Heart right ventricle (tissue), 16 donors: ENCODE data around the gene PSMA2. TPM values are rescaled to one million over a fixed set of nuclear protein-coding genes. Genes with fewer than 3 reads are reported as not detected.
A peak's percentile ranks its signal among the peaks of the same experiment; 100 is the strongest.

Experiments used
- ATAC-seq, 8 donors: fragments of 200-7000 bp; cut with Tn5 transposase; one replicate each; pipeline ENCODE4 v1.9.1; 2020; ENCODE audit warnings: mild to moderate bottlenecking in 8 of 8, moderate library complexity in 8 of 8, moderate number of reproducible peaks in 1 of 8
- DNase-seq, 2 donors: peaks; one replicate each; pipeline ENCODE4 v3.0.0-alpha.2; 2020
- H3K27ac ChIP-seq, 10 donors: fragments of 200-600 bp; sonication (generic) in 2 of 10; one replicate each; pipeline versions ENCODE4 v1.5.0 to v1.8.0; 2020 to 2022; ENCODE audit warnings: mild to moderate bottlenecking in 3 of 10
- H3K27me3 ChIP-seq, 7 donors: fragments of 200-600 bp; one replicate each; pipeline ENCODE4 v1.8.0; 2021 to 2022; ENCODE audit warnings: mild to moderate bottlenecking in 2 of 7
- H3K36me3 ChIP-seq, 9 donors: fragments of 200-600 bp; sonication (generic) in 1 of 9; one replicate each; pipeline versions ENCODE4 v1.5.0 to v1.8.0; 2020 to 2022; ENCODE audit warnings: mild to moderate bottlenecking in 2 of 9
- H3K4me1 ChIP-seq, 9 donors: fragments of 200-600 bp; sonication (generic) in 1 of 9; one replicate each; pipeline versions ENCODE4 v1.5.0 to v1.8.0; 2020 to 2022; ENCODE audit warnings: mild to moderate bottlenecking in 4 of 9
- H3K4me3 ChIP-seq, 10 donors: fragments of 200-600 bp; sonication (generic) in 2 of 10; one replicate each; pipeline versions ENCODE4 v1.5.0 to v1.8.0; 2020 to 2022; ENCODE audit warnings: mild to moderate bottlenecking in 7 of 10, moderate library complexity in 2 of 10
- H3K9me3 ChIP-seq, 11 donors: fragments of 200-600 bp in 10 of 11; sonication (generic) in 2 of 11; one replicate each; pipeline versions ENCODE4 v1.5.0 to v1.8.0; 2013 to 2022; ENCODE audit warnings: mild to moderate bottlenecking in 2 of 11, control low read depth in 1 of 11, moderate library complexity in 1 of 11
- WGBS, 2 donors: extraction: QIAGEN DNeasy Blood & Tissue Kit; methylation state at CpG; one replicate each; pipeline ENCODE4 v1.1.7; 2013; ENCODE audit warnings: inconsistent platforms in 1 of 2; 5-methylcytosine and 5-hydroxymethylcytosine counted together
- intact Hi-C, 10 donors: fragments of 100-400 bp; cut with DNase I; formaldehyde crosslinking; loops; one replicate each; pipeline versions ENCODE4 v1.11.1 to v1.14.2; 2022
- polyA plus RNA-seq, 2 donors: library from polyadenylated mRNA; stranded (reverse); fragments of 200-250 nt; gene quantifications; one replicate each; pipeline ENCODE4 v1.2.3, GENCODE V29; 2013
- total RNA-seq, 10 donors: library from RNA; stranded (reverse); fragmentation: NEBNext Ultra II Directional in 3 of 10; extraction: Animal tissue kit (Norgen Biotek cat#: 25700) in 3 of 10; gene quantifications; one replicate each; pipeline versions ENCODE4 v1.2.1 to v1.2.4, GENCODE V29; 2021 to 2023
- TF ChIP-seq, protein P1 (sequence below), 9 donors: fragments of 200-600 bp; sonication (generic) in 2 of 9; IDR thresholded peaks; one replicate each; pipeline versions ENCODE4 v1.5.0 to v1.8.0; 2021 to 2022; ENCODE audit warnings: antibody characterized with exemption in 9 of 9, mild to moderate bottlenecking in 5 of 9, moderate library complexity in 1 of 9
- donor health status: Arrhythmogenic right ventricular cardiomyopathy.
- donor health status: ischemic (EF 13 %, LVEDD 7.1; RV severe dilation, severe dysfunction).
- donor health status: healthy with polysubstance abuse.
- donor health status: DM: no; HTN: yes; CAD: no.
- donor health status: DM: no; HTN: no; CAD: no.
- donor health status: ischemic (EF 25% LVEDD 6.9; RV normal size, moderate dysfunction).
- donor health status: ischemic (EF 25% LVEDD 5.7; RV mildly dilated, moderate dysfunction).
- donor health status: healthy.
- donor health status: DM: yes; HTN: yes; CAD: no.
- donor health status: Ischemic cardiomyopathy.
- donor health status: ischemic (EF 35%, LVEDD 5.7; RV mildly dilated, moderate dysfunction).
- donor health status: nonischemic (EF 11% LVEDD 7.7; RV severe dilation, severe dysfunction).
- donor health status: DM: yes; HTN: yes; CAD: no.
- donor health status: PGD.
- donor health status: ischemic (EF 29% LVEDD 5.4; RV normal size, mild dysfunction).
- donor health status: nonischemic (EF 23%, LVEDD 6.1; RV moderate dilation, normal function).

Gene PSMA2
- total and polyA plus RNA-seq, 12 donors, result 32.4 to 154 (median 77.1) TPM

DNA sequence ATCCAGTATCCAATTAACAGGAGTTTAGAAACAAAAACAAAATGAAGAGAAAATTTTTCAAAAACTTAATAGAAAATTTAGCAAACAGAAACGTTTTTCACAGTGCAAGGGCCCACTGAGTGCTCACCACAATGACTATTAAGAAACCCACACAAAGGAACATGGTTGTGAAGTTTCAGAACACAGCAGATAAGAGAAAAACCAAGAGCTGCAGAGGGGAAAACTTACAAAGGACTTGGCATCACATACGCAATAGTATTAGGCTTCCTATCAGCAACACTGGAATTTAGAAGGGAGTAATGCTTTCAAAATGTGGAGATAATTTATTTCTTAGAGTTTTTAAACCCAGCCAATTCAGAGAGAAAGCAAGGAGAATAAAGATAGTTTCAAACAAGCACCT, 18.4 kb downstream of the PSMA2 start:
- intact Hi-C loops, result loop anchor here in 2 of 10 donors (2.0 kb wide), 2 partner anchors 17 to 19 kb away; partner anchors contain the start of genes MRPL32 (in 1 of the 2) and PSMA2 (in 1 of the 2)
- H3K9me3 ChIP-seq, result no peaks in the 10 kb centered on the region
- peak overlapping the region in 1 of 10 donors; percentile 73 for H3K27ac ChIP-seq
- H3K36me3 ChIP-seq, result peaks cover 0 to 41% (median 26%) of the 10 kb centered on the region in 9 donors
- H3K27me3 ChIP-seq, result no peaks in the 10 kb centered on the region
- no peak for ATAC-seq
- 62 to 68% methylated on average over 2 of the region's 2 CpGs for WGBS, 2 donors
- H3K4me1 ChIP-seq, result peaks cover 0 to 54% (median 17%) of the 10 kb centered on the region in 9 donors
- H3K4me3 ChIP-seq, result no peak overlapping the region
- TF ChIP-seq, protein P1, sequence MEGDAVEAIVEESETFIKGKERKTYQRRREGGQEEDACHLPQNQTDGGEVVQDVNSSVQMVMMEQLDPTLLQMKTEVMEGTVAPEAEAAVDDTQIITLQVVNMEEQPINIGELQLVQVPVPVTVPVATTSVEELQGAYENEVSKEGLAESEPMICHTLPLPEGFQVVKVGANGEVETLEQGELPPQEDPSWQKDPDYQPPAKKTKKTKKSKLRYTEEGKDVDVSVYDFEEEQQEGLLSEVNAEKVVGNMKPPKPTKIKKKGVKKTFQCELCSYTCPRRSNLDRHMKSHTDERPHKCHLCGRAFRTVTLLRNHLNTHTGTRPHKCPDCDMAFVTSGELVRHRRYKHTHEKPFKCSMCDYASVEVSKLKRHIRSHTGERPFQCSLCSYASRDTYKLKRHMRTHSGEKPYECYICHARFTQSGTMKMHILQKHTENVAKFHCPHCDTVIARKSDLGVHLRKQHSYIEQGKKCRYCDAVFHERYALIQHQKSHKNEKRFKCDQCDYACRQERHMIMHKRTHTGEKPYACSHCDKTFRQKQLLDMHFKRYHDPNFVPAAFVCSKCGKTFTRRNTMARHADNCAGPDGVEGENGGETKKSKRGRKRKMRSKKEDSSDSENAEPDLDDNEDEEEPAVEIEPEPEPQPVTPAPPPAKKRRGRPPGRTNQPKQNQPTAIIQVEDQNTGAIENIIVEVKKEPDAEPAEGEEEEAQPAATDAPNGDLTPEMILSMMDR (IDR thresholded peaks at IDR 0.05), result no peak
- DNase-seq, result no peak

DNA sequence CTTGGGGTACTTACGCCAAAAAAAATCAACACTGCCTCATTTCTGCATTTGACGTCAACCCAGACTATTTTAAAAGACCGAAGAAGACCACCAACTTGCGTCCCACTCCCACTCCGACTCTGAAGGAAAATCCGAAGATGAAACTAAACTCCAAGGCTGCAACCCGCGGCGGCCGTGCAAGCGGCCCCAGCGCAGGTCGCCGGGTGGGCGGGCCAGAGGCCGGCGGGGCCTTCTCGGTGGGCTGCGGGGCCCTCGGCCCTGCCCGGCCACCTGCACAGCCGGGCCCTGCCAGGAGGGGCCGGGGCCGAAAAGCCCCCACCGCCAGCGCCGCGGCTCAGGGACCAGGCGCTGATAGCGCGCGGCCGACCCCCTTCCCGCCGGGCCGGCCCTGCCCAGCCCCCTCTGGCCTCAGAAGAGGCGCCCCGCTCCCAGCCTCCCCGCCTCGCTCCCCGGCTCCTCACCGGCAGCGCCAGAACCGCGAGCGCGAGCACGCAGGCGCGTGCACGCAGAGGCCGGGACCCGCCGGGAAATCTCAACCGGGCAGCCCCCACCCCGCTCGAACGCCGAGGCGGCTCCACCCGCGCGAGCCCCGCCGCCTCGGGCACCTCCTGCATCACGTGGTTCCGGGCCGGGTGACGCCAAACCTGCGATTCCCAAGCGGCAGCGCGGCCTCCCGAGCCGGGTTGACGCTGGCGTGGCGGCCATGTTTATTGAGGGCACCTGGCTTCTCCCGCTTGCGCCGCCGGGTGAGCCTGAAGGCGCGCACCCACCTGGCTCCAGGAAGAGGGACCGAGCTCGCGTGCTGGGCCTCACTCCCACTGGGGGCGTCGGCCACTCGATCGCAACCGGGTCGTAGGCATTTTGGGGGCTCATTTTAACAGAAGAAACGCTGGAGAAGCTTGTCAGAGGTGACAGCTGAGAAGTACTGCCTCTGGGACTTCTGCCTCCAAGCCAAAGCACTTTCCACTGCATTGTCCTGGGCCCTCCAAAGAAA, 20.2 kb downstream of the PSMA2 start, which contains the start of gene C7orf25:
TSS of gene C7orf25 (minus strand) at position 617 of the 994 bp plus-strand sequence. CDS start 1,170 bp downstream, outside the sequence.
- H3K36me3 ChIP-seq, result peaks cover 0 to 23% (median 15%) of the 10 kb centered on the region in 9 donors
- intact Hi-C loops, result loop anchor here in 2 of 10 donors (2.0 kb wide), 2 partner anchors 19 to 21 kb away; partner anchors contain the start of genes MRPL32 (in 1 of the 2) and PSMA2 (in 1 of the 2)
- ATAC-seq, result peak; percentile 97 to 100 (median 98)
- peak within 1 kb of the TSS; percentile 23 to 90 (median 80) for H3K27ac ChIP-seq
- no peaks in the 10 kb centered on the region for H3K27me3 ChIP-seq
- TF ChIP-seq, protein P1 (IDR thresholded peaks at IDR 0.05), result peak in 1 of 9 donors; percentile 11
- 0 to 1% methylated on average over 71 to 95 of the region's 95 CpGs for WGBS, 2 donors
- H3K4me3 ChIP-seq, result peak within 1 kb of the TSS; percentile 57 to 84 (median 75)
- H3K9me3 ChIP-seq, result no peaks in the 10 kb centered on the region
- peak; percentile 95 to 97 for DNase-seq
- peaks cover 0 to 59% (median 18%) of the 10 kb centered on the region in 9 donors for H3K4me1 ChIP-seq

DNA sequence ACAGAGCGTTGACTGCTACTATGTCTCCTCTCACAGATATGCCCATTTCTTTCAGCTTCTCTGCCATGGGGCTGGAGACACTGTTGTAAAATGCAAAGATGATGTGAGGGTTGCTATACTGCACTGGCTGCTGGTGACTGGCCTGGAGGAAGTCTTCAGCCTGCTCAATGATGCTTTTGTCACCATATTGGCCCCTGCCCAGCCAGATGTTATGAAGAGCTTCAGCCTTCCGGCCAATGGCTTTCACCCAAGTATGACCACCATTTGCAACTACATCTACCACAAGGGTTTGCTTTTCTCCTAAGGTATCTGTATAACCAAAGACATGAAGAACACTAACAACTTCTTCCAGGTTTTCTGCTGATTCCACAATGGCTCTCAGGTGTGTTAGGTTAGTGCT, 21.7 kb downstream of the PSMA2 start:
- H3K27ac ChIP-seq, result no peak overlapping the region
- peak overlapping the region in 2 of 10 donors; percentile 67 to 75 for H3K4me3 ChIP-seq
- WGBS, 2 donors, result 94% methylated on average over 2 of the region's 2 CpGs
- H3K27me3 ChIP-seq, result no peaks in the 10 kb centered on the region
- peaks cover 0 to 9% (median under 1%) of the 10 kb centered on the region in 9 donors for H3K36me3 ChIP-seq
- H3K9me3 ChIP-seq, result no peaks in the 10 kb centered on the region
- peaks cover 0 to 52% (median 18%) of the 10 kb centered on the region in 9 donors for H3K4me1 ChIP-seq
- ATAC-seq (no peak), DNase-seq (no peak)
- intact Hi-C loops, result no loop called here
- TF ChIP-seq, protein P1 (IDR thresholded peaks at IDR 0.05), result no peak

DNA sequence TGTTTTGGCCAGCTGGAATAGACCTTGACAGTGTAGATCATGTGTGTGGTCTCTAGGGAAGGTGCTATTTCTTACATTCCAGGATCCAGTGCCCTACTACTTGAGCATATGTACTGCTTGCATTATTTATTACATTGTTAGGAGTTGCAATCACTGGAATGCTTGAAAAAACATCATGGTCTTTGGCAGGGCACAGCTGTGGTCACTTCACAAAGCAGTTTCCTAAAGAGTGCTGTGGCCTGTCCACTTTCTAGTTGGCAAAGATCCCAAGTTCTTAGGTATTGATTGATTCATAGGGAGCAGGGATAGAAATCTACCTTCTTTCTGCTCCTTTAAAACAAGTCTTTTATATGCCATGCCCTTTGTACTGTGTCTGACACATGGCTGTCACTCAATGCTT, 24.7 kb downstream of the PSMA2 start:
- Histone ChIP-seq H3K27ac (no peak overlapping the region), H3K4me1 (peaks cover 0 to 35% (median 13%) of the 10 kb centered on the region in 9 donors), H3K4me3 (no peak overlapping the region), H3K36me3 (peaks cover 0 to 7% (median 0%) of the 10 kb centered on the region in 9 donors), H3K27me3 (no peaks in the 10 kb centered on the region), H3K9me3 (no peaks in the 10 kb centered on the region)
- TF ChIP-seq, protein P1 (IDR thresholded peaks at IDR 0.05), result no peak
- intact Hi-C loops, result no loop called here
- ATAC-seq (no peak), DNase-seq (no peak)
